Fibroblast of villous mesenchyme (primary cell): ENCODE data around the gene RUBCNL. TPM values are rescaled to one million over a fixed set of nuclear protein-coding genes. Genes with fewer than 3 reads are reported as not detected.
A peak's percentile ranks its signal among the peaks of the same experiment; 100 is the strongest.

ENCODE experiments used
- DNase-seq: peaks from one replicate; pipeline ENCODE4 v3.0.0-alpha.2; 2010; ENCODE audit warnings: low read depth
- H3K4me3 ChIP-seq: 2 replicates; pipeline ENCODE4 v1.5.1; 2011; ENCODE audit warnings: low read depth, mild to moderate bottlenecking, low read length
- CTCF ChIP-seq: IDR thresholded peaks from 2 replicates; pipeline ENCODE4 v1.5.1; 2012; ENCODE audit warnings: low read depth, mild to moderate bottlenecking, low read length; ENCODE audit not compliant: insufficient read depth
- total RNA-seq: library from RNA; depleted of rRNA; stranded (reverse); fragments of >200 nt; gene quantifications from 2 replicates; pipeline ENCODE4 v1.2.3, GENCODE V29; 2012

The RUBCNL gene
- total RNA-seq, 1 donor, result 0.43 TPM

- no peak for TF ChIP-seq CTCF
- H3K4me3 ChIP-seq, result no peak overlapping the region
- no peak for DNase-seq
Observed at GRCh38 chr13:46318986-46319385, 68.1 kb downstream of the RUBCNL start.

- TF ChIP-seq CTCF, result peak; percentile 15
- DNase-seq, result peak; percentile 17
- H3K4me3 ChIP-seq, result no peak overlapping the region
Observed at GRCh38 chr13:46317120-46317519, 69.9 kb downstream of the RUBCNL start.

- DNase-seq, result no peak
- no peak overlapping the region for H3K4me3 ChIP-seq
- TF ChIP-seq CTCF, result no peak
Observed at GRCh38 chr13:46315491-46316075, 71.5 kb downstream of the RUBCNL start.

- TF ChIP-seq CTCF, result no peak
- DNase-seq, result no peak
- H3K4me3 ChIP-seq, result no peak overlapping the region
Observed at GRCh38 chr13:46315036-46315435, 72.0 kb downstream of the RUBCNL start.

GRCh38 chr13:46314587-46314986, 72.5 kb downstream of the RUBCNL start:
- DNase-seq, result no peak
- TF ChIP-seq CTCF, result no peak
- H3K4me3 ChIP-seq, result no peak overlapping the region

GRCh38 chr13:46313432-46314257, 73.4 kb downstream of the RUBCNL start:
- no peak for TF ChIP-seq CTCF
- H3K4me3 ChIP-seq, result no peak overlapping the region
- no peak for DNase-seq
